Heart left ventricle (tissue), 13 donors: ENCODE measurements around the gene TAAR1.

Experiments
- POLR2A ChIP-seq, 2 donors: fragments of 450-650 bp; IDR thresholded peaks; one replicate each; pipeline ENCODE4 v1.6.1; 2017; ENCODE audit warnings: antibody characterized with exemption in 2 of 2, mild to moderate bottlenecking in 2 of 2, moderate library complexity in 2 of 2
- TF ChIP-seq, protein P1 (sequence below), 12 donors: fragments of 200-600 bp; sonication (generic) in 4 of 12; IDR thresholded peaks; one replicate each; pipeline versions ENCODE4 v1.5.0 to v1.8.0; 2018 to 2022; ENCODE audit warnings: antibody characterized with exemption in 12 of 12, mild to moderate bottlenecking in 5 of 12
- donor health status: ischemic (EF 13 %, LVEDD 7.1; RV severe dilation, severe dysfunction).
- donor health status: DM: no; HTN: yes; CAD: no.
- donor health status: DM: no; HTN: no; CAD: no.
- donor health status: ischemic (EF 25% LVEDD 6.9; RV normal size, moderate dysfunction).
- donor health status: ischemic (EF 25% LVEDD 5.7; RV mildly dilated, moderate dysfunction).
- donor health status: ischemic (EF 35%, LVEDD 5.7; RV mildly dilated, moderate dysfunction).
- donor health status: nonischemic (EF 11% LVEDD 7.7; RV severe dilation, severe dysfunction).
- donor health status: DM: yes; HTN: yes; CAD: no.
- donor health status: PGD.
- donor health status: ischemic (EF 29% LVEDD 5.4; RV normal size, mild dysfunction).
- donor health status: nonischemic (EF 23%, LVEDD 6.1; RV moderate dilation, normal function).

DNA sequence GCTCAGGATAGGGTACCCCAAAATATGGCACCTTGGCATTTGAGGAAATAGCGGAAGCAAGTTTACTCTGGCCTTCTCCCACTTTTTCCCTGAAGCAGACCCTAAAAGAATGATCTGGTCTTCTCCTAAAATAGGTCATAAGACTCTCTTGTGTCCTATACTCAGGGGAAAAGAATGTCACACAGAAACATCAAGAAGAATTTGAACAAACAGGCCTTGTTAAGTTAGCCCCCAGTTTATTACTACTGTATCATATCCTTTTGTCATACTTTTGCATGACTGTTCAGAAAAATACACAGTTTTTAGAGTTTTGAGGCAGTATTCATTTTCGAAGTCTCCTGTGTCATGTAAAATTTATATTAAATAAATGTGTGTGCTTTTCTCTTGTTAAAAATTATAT, 47.4 kb downstream of the TAAR1 start:
- TF ChIP-seq, protein P1, sequence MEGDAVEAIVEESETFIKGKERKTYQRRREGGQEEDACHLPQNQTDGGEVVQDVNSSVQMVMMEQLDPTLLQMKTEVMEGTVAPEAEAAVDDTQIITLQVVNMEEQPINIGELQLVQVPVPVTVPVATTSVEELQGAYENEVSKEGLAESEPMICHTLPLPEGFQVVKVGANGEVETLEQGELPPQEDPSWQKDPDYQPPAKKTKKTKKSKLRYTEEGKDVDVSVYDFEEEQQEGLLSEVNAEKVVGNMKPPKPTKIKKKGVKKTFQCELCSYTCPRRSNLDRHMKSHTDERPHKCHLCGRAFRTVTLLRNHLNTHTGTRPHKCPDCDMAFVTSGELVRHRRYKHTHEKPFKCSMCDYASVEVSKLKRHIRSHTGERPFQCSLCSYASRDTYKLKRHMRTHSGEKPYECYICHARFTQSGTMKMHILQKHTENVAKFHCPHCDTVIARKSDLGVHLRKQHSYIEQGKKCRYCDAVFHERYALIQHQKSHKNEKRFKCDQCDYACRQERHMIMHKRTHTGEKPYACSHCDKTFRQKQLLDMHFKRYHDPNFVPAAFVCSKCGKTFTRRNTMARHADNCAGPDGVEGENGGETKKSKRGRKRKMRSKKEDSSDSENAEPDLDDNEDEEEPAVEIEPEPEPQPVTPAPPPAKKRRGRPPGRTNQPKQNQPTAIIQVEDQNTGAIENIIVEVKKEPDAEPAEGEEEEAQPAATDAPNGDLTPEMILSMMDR (IDR thresholded peaks at IDR 0.05), result no peak
- TF ChIP-seq POLR2A (IDR thresholded peaks at IDR 0.05), result no peak
